ENCODE results near the gene BLOC1S2. TPM values are rescaled to one million over a fixed set of nuclear protein-coding genes. Genes with fewer than 3 reads are reported as not detected.
A peak's percentile ranks its signal among the peaks of the same experiment; 100 is the strongest.
"Not testable (repeated sequence)": the region's sequence is repeated elsewhere in the genome, so short reads cannot be mapped to it uniquely, and the experiment has no call there.

The BLOC1S2 gene
- total RNA-seq, 2 experiments from 2014 or later = 43.1 to 58.6 TPM

DNA sequence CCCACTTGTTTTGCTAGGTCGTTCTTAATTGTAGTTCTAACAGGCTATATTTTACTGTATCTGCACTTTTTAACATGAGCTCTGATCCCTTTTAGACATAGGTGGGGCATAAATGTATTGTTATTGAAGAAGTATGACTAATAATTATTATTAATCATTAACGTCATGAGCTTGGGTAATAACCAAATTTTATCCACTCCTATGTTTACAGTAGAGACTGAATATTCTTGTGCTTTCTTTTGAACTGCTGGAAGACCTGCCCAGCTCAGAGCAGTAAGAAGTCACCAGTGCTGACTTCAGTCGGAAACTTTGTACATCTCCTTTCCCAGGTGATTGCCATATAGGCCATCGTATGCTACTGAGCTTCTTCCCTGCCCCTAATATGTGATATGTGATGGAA is 24.8 kb upstream of the BLOC1S2 start:
- no peaks in the 10 kb centered on the region for H3K9me3 Mint-ChIP-seq (ENCODE audit: low read depth)
- H3K36me3 Mint-ChIP-seq = no peaks in the 10 kb centered on the region
- CTCF ChIA-PET = interaction anchor here (0.7 to 1.2 kb wide), 2 partner anchors 25 to 122 kb away, joined by 3 to 4 read pairs; no protein-coding TSS in a partner anchor
- no peaks in the 10 kb centered on the region for H3K4me1 Mint-ChIP-seq
- no peak overlapping the region for H3K27ac Mint-ChIP-seq
- ATAC-seq (no peak), DNase-seq (no peak)
- H3K27me3 Mint-ChIP-seq = peaks cover 68% of the 10 kb centered on the region
- no peak overlapping the region for H3K4me3 Mint-ChIP-seq

DNA sequence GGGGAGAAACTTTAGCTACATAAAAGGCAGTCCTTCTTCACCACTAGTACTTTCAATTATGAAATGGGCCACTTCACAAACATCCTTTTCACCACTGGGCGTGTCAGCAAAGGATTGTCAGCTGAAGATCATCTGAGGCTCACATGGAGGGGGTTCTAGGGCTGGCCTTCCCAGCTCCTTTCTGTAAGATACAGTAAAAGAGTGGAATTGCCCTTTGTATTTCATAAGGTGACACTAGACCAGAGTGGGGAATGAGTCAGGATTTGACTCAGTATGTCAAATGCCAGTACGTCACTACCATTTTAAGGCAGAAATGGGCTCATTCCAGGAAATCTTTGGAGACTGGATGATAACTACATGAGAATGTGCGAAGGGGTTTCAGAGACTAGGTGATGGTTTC is 21.2 kb upstream of the BLOC1S2 start:
- no peaks in the 10 kb centered on the region for H3K36me3 Mint-ChIP-seq
- H3K9me3 Mint-ChIP-seq (ENCODE audit: low read depth) = no peaks in the 10 kb centered on the region
- H3K27me3 Mint-ChIP-seq = peaks cover 76% of the 10 kb centered on the region
- no peak for DNase-seq
- ATAC-seq = no peak
- H3K4me1 Mint-ChIP-seq = no peaks in the 10 kb centered on the region
- CTCF ChIA-PET = no interaction called here
- H3K4me3 Mint-ChIP-seq = no peak overlapping the region
- no peak overlapping the region for H3K27ac Mint-ChIP-seq

DNA sequence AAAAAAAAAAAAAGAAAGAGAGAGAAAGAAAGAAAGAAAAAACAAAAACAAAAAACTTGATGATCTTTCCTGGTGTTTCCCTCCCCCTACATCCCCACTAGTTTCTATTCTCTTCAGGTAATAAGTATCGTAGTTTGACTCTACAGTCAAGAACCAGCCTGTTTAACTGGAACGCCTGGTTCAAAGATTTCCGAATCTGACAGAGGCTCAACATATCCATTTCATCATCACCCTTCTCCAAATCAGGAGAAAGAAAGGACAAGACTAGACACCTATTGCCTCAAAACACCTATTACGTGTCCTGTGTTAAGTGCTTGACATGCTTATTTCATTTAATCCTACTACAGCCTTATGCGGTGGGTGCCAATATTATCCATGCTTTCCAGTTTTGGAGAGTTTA is 20.4 kb upstream of the BLOC1S2 start:
- no peak for ATAC-seq
- H3K36me3 Mint-ChIP-seq = no peaks in the 10 kb centered on the region
- H3K4me1 Mint-ChIP-seq = no peaks in the 10 kb centered on the region
- no peak overlapping the region for H3K4me3 Mint-ChIP-seq
- H3K27me3 Mint-ChIP-seq = peaks cover 74% of the 10 kb centered on the region
- no peaks in the 10 kb centered on the region for H3K9me3 Mint-ChIP-seq (ENCODE audit: low read depth)
- CTCF ChIA-PET = no interaction called here
- DNase-seq = no peak
- no peak overlapping the region for H3K27ac Mint-ChIP-seq

DNA sequence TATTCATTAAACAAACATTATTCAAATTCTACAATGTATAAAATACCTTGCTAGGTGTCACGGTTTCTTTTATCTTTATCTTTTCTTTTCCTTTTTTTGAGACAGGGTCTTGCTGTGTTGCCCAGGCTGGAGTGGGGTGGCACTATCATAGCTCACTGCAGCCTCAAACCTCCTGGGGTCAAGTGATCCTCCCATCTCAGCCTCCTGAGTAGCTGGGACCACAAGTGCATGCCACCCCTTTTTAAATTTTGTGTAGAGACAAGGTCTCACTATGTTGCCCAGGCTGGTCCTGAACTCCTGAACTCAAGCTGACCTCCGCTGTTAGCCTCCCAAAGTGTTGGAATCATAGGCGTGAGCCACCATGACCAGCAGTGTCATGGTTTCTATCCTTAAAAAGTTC is 17.9 kb upstream of the BLOC1S2 start:
- H3K4me1 Mint-ChIP-seq = no peaks in the 10 kb centered on the region
- H3K27me3 Mint-ChIP-seq = peaks cover 68% of the 10 kb centered on the region
- ATAC-seq = no peak
- no peak overlapping the region for H3K27ac Mint-ChIP-seq
- CTCF ChIA-PET = interaction anchor here (1.1 to 1.7 kb wide), 3 partner anchors 8 to 129 kb away, joined by 3 to 12 read pairs (median 4); no protein-coding TSS in a partner anchor
- no peak for DNase-seq
- H3K9me3 Mint-ChIP-seq (ENCODE audit: low read depth) = no peaks in the 10 kb centered on the region
- H3K36me3 Mint-ChIP-seq = no peaks in the 10 kb centered on the region
- H3K4me3 Mint-ChIP-seq = no peak overlapping the region

DNA sequence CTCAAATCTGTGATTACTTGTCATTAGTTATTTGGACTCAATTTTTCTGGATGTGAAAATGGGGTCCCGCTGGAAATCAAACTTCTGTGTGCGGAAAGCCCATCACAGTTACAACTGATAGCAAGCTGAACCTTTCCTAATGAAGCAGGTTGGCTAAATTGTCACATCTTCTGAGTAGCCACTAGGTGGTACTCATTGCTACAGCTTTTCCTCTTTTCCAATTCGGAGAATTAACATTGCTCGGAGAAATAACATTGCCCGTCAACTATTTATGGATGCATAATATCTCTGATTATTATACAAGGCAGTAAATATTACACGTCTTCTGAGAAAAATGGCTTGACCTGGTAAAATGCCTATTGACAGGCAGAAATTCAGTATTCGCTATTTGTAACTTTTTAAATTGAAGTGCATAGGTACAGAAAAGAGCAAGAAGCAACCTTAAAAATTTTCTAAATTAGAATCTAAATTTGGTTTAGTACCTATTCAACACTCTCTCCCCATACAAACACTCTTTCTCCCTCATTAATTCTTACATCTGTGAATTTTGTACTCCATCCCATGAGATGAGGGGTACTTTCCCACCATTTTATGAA is 17.3 kb upstream of the BLOC1S2 start:
- no peak for ATAC-seq
- H3K27ac Mint-ChIP-seq = no peak overlapping the region
- H3K4me3 Mint-ChIP-seq = no peak overlapping the region
- no peaks in the 10 kb centered on the region for H3K9me3 Mint-ChIP-seq (ENCODE audit: low read depth)
- peaks cover 67% of the 10 kb centered on the region for H3K27me3 Mint-ChIP-seq
- DNase-seq = no peak
- no peaks in the 10 kb centered on the region for H3K36me3 Mint-ChIP-seq
- no peaks in the 10 kb centered on the region for H3K4me1 Mint-ChIP-seq
- CTCF ChIA-PET = interaction anchor here (0.5 to 1.7 kb wide), 11 partner anchors 9 to 215 kb away, joined by 3 to 12 read pairs (median 3); no protein-coding TSS in a partner anchor

DNA sequence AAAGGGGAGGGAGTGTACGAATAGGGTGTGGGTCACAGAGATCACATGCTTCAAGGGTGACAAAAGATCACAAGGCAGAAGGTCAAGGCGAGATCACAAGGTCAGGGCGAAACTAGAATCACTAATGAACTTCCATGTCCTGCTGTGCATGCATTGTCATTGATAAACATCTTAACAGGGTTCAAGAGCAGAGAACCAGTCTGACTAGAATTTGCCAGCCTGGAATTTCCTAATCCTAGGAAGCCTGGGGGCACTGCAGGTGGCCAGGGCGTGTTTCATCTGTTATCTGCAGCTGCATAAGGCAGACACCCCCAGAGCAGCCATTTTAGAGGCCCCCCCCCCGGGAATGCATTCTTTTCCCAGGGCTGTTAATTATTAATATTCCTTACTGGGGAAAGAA is 14.6 kb upstream of the BLOC1S2 start:
- CTCF ChIA-PET; H3K27ac Mint-ChIP-seq; H3K36me3 Mint-ChIP-seq; H3K9me3 Mint-ChIP-seq (ENCODE audit: low read depth); H3K4me1 Mint-ChIP-seq; DNase-seq; ATAC-seq; H3K4me3 Mint-ChIP-seq: not testable (repeated sequence)
- peaks cover 53% of the 10 kb centered on the region for H3K27me3 Mint-ChIP-seq

DNA sequence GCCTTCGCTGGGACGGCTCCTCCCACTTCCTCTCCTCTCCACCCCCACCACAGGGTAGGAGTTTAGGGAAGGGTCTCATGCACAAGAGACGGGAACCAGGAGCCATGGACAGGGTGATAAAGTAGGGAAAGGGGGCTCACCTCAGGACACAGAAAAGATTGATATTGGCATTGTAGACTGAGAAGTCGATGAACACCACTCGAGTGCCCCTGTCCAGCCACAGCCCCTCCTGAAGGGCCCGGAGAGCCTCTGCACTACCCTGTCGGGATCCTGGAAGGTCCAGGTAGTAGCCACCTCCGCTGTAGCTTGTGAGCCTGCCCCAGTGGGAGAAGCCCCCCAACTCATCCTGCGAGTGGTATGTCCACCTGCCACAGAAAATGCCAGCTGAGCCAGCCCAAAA is 10.8 kb upstream of the BLOC1S2 start:
- ATAC-seq (no peak), DNase-seq (no peak)
- CTCF ChIA-PET = no interaction called here
- Mint-ChIP-seq H3K27me3 (peaks cover 31% of the 10 kb centered on the region), H3K36me3 (no peaks in the 10 kb centered on the region), H3K9me3 (ENCODE audit: low read depth) (no peaks in the 10 kb centered on the region), H3K4me1 (no peaks in the 10 kb centered on the region), H3K27ac (no peak overlapping the region), H3K4me3 (no peak overlapping the region)

DNA sequence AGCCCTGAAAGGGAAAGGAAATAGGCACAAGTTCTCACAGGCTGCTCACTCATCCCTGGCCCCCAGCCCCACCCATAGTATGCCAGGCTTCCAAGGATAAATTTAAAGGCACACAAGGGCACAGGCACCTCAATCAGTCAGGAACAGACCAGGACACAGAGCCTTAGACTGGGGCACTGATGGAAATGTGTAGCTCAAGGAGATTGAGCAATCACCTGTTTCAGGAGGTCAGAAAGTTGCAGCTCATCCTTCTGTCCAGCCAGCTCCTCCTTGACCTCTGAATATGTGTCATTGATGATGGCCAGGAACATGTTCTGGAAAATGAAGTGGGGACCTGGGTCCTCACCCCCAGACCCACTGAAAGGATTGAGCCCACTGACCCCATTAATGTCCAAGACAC is 6.6 kb upstream of the BLOC1S2 start:
- no peaks in the 10 kb centered on the region for H3K36me3 Mint-ChIP-seq
- peaks cover 13% of the 10 kb centered on the region for H3K27me3 Mint-ChIP-seq
- CTCF ChIA-PET = no interaction called here
- DNase-seq (no peak), ATAC-seq (no peak)
- H3K4me3 Mint-ChIP-seq = no peak overlapping the region
- no peak overlapping the region for H3K27ac Mint-ChIP-seq
- no peaks in the 10 kb centered on the region for H3K9me3 Mint-ChIP-seq (ENCODE audit: low read depth)
- H3K4me1 Mint-ChIP-seq = no peaks in the 10 kb centered on the region

DNA sequence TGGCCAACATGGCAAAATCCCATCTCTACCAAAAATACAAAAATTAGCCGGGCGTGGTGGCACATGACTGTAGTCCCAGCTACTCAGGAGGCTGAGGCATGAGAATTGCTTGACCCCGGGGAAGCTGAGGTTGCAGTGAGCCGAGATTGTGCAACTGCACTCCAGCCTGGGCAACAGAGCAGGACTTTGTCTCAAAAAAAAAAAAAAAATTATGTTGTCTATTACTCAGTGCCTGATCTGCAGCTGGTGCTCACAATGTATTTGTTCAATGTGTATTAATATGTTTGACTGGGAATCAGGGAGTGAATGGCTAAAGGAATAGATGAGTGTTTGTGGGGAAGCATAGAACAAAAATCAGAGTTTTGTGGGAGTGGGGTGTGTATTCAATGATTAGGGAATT is 5.8 kb upstream of the BLOC1S2 start:
- CTCF ChIA-PET; H3K4me3 Mint-ChIP-seq; H3K27ac Mint-ChIP-seq; H3K36me3 Mint-ChIP-seq; DNase-seq; ATAC-seq; H3K4me1 Mint-ChIP-seq; H3K9me3 Mint-ChIP-seq (ENCODE audit: low read depth): not testable (repeated sequence)
- H3K27me3 Mint-ChIP-seq = peaks cover 11% of the 10 kb centered on the region

DNA sequence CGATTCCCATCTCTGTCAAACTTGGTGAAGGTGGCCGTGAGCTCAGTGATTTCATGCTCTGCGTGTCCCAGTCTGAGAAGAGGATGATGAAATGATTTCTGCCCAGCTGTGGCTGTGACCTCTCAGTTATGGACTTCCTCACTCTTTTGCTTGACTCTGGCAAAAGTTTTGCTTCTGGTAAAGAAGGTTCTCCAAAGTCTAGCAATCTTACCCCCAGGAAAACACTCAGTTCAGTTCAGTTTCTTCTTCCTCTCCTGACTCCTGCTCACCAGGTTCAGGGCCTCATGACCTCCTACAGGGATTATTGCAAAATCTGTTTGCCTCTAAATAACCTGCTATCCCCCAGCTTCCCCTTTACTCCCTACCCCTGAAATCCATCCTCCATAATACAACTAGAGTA is 4.9 kb upstream of the BLOC1S2 start:
- Mint-ChIP-seq H3K4me1 (peaks cover 8% of the 10 kb centered on the region), H3K9me3 (ENCODE audit: low read depth) (no peaks in the 10 kb centered on the region), H3K27me3 (peaks cover 8% of the 10 kb centered on the region), H3K4me3 (no peak overlapping the region), H3K36me3 (no peaks in the 10 kb centered on the region), H3K27ac (no peak overlapping the region)
- ATAC-seq = no peak
- DNase-seq = no peak
- CTCF ChIA-PET = no interaction called here

DNA sequence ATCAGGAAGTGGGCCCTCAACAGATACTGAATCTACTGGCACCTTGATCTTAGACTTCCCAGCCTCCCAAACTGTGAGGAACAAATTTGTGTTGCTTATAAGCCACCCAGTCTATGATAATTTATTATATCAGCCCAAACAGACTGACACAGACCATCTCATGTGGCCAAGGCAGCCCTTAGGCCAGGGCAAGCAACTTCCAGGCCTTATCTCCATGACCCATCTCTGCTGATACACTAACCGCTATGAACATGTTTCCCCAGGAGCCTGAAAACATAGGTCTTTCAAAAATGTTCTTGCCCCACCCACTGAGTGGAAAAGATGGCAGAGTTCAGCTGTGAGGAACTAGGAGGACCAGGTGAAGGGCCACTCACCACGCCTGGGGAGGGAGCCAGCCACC is 3.2 kb upstream of the BLOC1S2 start:
- H3K27ac Mint-ChIP-seq = no peak overlapping the region
- ATAC-seq (no peak), DNase-seq (no peak)
- peaks cover 12% of the 10 kb centered on the region for H3K36me3 Mint-ChIP-seq
- H3K27me3 Mint-ChIP-seq = peaks cover 2% of the 10 kb centered on the region
- CTCF ChIA-PET = no interaction called here
- H3K4me3 Mint-ChIP-seq = no peak overlapping the region
- no peaks in the 10 kb centered on the region for H3K9me3 Mint-ChIP-seq (ENCODE audit: low read depth)
- H3K4me1 Mint-ChIP-seq = peaks cover 20% of the 10 kb centered on the region

DNA sequence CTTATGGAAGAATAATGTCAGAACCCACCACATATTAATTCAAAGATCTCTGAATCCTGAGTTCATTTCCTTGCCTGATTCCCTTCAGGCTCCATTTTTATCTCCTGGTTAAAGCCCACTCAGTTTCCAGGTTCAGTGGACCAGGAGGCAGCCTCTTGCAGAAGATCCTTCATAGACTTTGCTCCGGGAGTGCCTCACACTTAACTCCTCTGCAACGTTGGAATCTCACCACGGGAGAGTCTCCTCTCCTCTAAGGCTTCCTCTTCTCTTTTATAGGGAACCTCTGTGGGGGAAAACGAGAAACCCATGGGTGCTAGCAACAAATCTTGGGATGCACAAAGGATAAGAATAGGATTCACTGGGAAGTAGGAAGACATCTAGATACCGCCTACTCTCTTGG is 1.7 kb upstream of the BLOC1S2 start:
- Mint-ChIP-seq H3K27ac (no peak overlapping the region), H3K36me3 (peaks cover 12% of the 10 kb centered on the region), H3K27me3 (no peaks in the 10 kb centered on the region), H3K9me3 (ENCODE audit: low read depth) (no peaks in the 10 kb centered on the region), H3K4me1 (peaks cover 26% of the 10 kb centered on the region), H3K4me3 (no peak overlapping the region)
- no peak for DNase-seq
- CTCF ChIA-PET = no interaction called here
- no peak for ATAC-seq

DNA sequence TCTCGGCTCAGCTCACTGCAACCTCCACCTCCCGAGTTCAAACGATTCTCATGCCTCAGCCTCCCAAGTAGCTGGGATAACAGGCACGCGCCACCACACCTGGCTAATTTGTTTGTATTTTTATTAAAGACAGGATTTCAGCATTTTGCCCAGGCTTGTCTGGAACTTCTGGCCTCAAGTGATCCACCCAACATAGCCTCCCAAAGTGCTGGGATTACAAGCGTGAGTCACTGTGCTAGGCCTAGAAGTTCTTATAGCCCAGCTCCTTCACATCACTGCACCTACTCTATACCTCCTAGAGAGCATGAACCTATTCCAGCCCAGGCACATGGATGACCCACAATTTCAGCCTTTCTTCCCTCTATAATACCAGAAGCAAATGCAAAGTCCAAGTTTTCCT is 1.3 kb upstream of the BLOC1S2 start:
- Mint-ChIP-seq H3K27ac (peak overlapping the region; percentile 98), H3K9me3 (ENCODE audit: low read depth) (no peaks in the 10 kb centered on the region), H3K4me3 (no peak overlapping the region)

DNA sequence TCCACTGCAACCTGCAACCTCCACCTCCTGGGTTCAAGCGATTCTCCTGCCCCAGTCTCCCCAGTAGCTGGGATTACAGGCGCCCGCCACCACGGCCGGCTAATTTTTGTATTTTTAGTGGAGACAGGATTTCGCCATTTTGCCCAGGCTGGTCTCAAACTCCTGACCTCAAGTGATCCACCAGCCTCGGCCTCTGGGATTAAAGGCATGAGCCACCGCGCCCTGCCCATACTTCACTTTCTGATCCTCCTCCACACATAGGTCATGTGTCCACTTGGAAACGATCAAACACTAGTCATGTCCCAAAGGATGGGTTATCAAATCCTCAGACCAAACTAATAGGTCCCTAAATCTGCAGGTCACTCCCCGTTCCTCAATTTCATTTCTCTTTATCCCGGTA is 1.2 kb downstream of the BLOC1S2 start:
- Mint-ChIP-seq H3K4me3 (peak overlapping the region; percentile 100), H3K27ac (peak overlapping the region; percentile 98), H3K4me1 (peaks cover 31% of the 10 kb centered on the region), H3K36me3 (peaks cover 18% of the 10 kb centered on the region)
- H3K27me3 Mint-ChIP-seq; DNase-seq; ATAC-seq; H3K9me3 Mint-ChIP-seq (ENCODE audit: low read depth): not testable (repeated sequence)
- CTCF ChIA-PET = interaction anchor here (0.7 to 1.3 kb wide), 2 partner anchors 18 to 233 kb away, joined by 3 to 4 read pairs; no protein-coding TSS in a partner anchor

More for the DNA sequence above, 1.3 kb upstream of the BLOC1S2 start:
- ATAC-seq (no peak), DNase-seq (no peak)
- CTCF ChIA-PET = no interaction called here
- peaks cover 26% of the 10 kb centered on the region for H3K4me1 Mint-ChIP-seq
- H3K27me3 Mint-ChIP-seq = no peaks in the 10 kb centered on the region
- H3K36me3 Mint-ChIP-seq = peaks cover 12% of the 10 kb centered on the region

DNA sequence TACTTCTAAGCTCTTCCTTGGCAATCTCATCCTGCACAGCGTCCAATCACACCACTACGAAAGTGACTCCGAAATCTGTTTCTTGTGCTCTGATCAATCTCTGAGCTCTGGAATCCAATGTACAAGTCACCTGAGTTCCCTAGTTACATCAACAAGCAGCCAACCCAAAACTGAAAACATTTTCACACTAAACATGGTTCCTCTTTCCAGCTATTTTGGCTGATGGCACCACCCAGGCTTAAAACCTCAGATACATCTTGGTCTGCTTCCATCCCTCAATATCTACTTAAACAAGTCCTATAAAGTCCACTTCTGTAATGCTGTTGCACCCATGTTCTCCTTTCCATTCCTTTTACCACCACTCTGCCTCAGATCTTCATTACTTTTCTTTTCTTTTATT is 3.6 kb downstream of the BLOC1S2 start:
- ATAC-seq (no peak), DNase-seq (no peak)
- Mint-ChIP-seq H3K4me3 (no peak overlapping the region), H3K9me3 (ENCODE audit: low read depth) (no peaks in the 10 kb centered on the region), H3K36me3 (peaks cover 34% of the 10 kb centered on the region), H3K27me3 (no peaks in the 10 kb centered on the region), H3K27ac (no peak overlapping the region), H3K4me1 (peaks cover 31% of the 10 kb centered on the region)
- CTCF ChIA-PET = no interaction called here
